ENCODE measurements around the gene SH3RF3. TPM values are rescaled to one million over a fixed set of nuclear protein-coding genes. Genes with fewer than 3 reads are reported as not detected.

Gene SH3RF3
- total RNA-seq, 1 donor from 2014 or later: 1.7 TPM

DNA sequence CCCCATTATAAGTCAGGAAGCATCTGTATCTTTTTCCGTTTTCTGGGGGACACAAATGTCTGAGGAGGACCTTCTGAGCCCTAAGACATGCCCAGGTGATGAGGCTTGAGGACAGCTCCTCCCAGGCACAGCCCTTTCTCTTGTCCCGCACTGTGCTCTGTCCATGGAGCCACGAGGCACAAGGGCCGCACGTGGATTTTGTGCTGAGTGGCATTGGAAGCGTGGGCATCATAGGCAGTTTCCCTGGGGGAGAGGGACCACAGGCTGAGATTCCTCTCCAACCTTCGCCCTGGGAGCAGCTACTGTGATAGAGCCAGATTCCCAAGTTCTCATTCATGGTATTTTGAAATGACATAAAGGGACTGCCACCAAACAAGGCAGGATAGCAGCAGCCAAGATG, 139.9 kb downstream of the SH3RF3 start:
- Mint-ChIP-seq H3K9me3 (ENCODE audit: unreplicated experiment) (peaks cover 6% of the 10 kb centered on the region), H3K27ac (ENCODE audit: unreplicated experiment) (no peak overlapping the region), H3K27me3 (ENCODE audit: unreplicated experiment) (peaks cover 2% of the 10 kb centered on the region), H3K36me3 (ENCODE audit: unreplicated experiment) (no peaks in the 10 kb centered on the region), H3K4me1 (ENCODE audit: low read depth, unreplicated experiment) (peaks cover 15% of the 10 kb centered on the region), H3K4me3 (ENCODE audit: unreplicated experiment) (no peak overlapping the region)
- DNase-seq: no peak
- TF ChIP-seq, protein P1, sequence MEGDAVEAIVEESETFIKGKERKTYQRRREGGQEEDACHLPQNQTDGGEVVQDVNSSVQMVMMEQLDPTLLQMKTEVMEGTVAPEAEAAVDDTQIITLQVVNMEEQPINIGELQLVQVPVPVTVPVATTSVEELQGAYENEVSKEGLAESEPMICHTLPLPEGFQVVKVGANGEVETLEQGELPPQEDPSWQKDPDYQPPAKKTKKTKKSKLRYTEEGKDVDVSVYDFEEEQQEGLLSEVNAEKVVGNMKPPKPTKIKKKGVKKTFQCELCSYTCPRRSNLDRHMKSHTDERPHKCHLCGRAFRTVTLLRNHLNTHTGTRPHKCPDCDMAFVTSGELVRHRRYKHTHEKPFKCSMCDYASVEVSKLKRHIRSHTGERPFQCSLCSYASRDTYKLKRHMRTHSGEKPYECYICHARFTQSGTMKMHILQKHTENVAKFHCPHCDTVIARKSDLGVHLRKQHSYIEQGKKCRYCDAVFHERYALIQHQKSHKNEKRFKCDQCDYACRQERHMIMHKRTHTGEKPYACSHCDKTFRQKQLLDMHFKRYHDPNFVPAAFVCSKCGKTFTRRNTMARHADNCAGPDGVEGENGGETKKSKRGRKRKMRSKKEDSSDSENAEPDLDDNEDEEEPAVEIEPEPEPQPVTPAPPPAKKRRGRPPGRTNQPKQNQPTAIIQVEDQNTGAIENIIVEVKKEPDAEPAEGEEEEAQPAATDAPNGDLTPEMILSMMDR (IDR thresholded peaks at IDR 0.05; ENCODE audit: partially characterized antibody, unreplicated experiment): no peak

DNA sequence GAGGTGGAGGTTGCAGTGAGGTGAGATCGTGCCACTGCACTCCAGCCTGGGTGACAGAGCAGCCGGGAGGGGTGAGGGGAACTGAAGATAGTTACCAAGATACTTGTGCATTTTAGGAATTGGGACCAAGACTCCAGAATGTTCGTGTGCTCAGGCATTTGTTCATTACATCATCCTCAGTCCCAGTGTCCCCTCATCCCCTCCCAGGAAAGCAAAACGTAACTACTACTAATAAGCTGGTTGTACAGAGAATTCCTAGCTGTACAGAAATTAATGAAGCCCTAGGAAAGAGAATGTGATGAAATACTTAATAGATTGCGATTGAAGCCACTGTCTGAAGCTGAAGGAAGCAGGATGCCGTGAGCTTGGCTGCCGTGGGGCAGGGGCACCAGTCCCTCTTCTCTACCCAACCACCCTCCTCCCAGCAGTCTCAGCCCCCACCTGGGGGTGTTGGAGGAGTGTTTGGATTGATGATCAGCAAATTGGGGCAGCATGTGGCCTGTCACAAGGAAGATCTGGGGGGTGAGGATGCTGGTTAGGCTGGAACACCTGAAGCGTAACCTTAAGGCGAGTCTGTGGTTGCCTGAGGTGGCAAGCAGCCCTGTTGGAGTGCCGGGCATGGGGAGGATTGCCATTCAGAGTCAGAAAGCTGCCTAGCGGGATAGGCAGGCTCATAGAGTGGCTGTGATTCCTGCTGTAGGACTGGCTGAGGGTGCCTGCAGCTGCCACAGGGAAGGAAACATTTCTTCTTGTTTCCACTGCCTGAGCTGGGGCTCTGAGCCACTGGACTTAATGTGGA, 140.9 kb downstream of the SH3RF3 start:
- peaks cover 6% of the 10 kb centered on the region for H3K9me3 Mint-ChIP-seq (ENCODE audit: unreplicated experiment)
- no peak overlapping the region for H3K4me3 Mint-ChIP-seq (ENCODE audit: unreplicated experiment)
- no peak overlapping the region for H3K27ac Mint-ChIP-seq (ENCODE audit: unreplicated experiment)
- DNase-seq: no peak
- peaks cover 2% of the 10 kb centered on the region for H3K27me3 Mint-ChIP-seq (ENCODE audit: unreplicated experiment)
- TF ChIP-seq, protein P1 (IDR thresholded peaks at IDR 0.05; ENCODE audit: partially characterized antibody, unreplicated experiment): no peak
- peaks cover 15% of the 10 kb centered on the region for H3K4me1 Mint-ChIP-seq (ENCODE audit: low read depth, unreplicated experiment)
- H3K36me3 Mint-ChIP-seq (ENCODE audit: unreplicated experiment): no peaks in the 10 kb centered on the region

DNA sequence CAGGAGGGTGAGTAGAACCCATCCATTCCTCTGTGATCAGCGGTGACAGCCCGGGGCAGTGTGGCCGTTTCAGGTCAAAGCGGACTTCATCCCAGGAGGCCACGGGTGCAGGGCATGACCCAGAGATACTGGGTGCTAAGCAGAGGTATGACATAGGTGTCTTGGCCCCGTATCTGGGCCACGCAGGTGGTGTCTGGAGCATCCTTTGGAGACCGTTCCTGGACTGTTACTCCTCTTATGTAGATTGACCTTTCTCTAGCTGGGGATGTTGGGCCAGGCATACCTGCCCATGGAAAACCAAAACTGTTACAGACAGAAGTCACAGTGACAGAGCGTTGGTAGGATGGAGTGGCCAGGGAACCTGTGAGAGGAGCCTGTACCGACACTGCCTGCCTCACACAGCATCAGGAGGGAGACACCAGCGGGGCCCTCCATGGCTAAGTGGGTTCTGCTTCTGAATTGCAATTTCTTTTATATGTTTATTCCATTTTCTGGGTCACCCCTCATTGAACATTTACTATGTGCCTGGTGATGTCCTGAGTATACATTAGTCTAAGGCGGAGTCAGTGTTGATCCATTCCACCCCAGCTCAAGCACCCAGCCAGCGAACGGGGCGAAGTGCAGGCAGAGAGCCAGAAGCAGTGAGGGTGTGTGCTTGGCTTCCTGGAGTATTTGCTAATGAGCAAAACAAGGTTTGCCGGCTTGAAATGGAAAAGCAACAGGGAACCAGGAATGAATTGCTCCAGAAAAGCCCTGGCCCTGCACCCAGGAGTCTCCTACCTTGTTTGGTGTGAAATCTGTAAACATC, 141.7 kb downstream of the SH3RF3 start:
- Mint-ChIP-seq H3K9me3 (ENCODE audit: unreplicated experiment) (peaks cover 9% of the 10 kb centered on the region), H3K4me1 (ENCODE audit: low read depth, unreplicated experiment) (peaks cover 18% of the 10 kb centered on the region), H3K36me3 (ENCODE audit: unreplicated experiment) (no peaks in the 10 kb centered on the region), H3K4me3 (ENCODE audit: unreplicated experiment) (no peak overlapping the region), H3K27me3 (ENCODE audit: unreplicated experiment) (peaks cover 2% of the 10 kb centered on the region), H3K27ac (ENCODE audit: unreplicated experiment) (no peak overlapping the region)
- no peak for DNase-seq
- TF ChIP-seq, protein P1 (IDR thresholded peaks at IDR 0.05; ENCODE audit: partially characterized antibody, unreplicated experiment): no peak

DNA sequence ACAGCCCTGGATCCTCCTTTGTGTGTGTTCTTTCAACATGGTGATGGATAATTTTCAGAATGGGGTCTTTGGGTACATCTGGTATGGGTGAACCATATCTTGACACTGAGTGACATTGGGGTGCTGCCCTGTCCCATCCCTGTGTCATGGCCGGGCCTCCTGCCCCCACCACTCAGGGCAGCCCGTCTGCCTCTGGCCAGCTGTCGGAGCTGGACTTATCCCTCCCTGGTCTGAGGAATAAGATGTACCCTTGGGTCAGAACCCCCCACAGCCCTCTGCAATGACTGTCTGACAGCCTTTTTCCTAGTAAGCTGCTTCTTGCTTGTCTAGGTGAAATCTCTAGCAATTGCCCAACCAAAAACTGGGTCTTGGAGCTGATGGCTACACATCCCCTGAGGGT, 142.9 kb downstream of the SH3RF3 start:
- Mint-ChIP-seq H3K27me3 (ENCODE audit: unreplicated experiment) (peaks cover 2% of the 10 kb centered on the region), H3K36me3 (ENCODE audit: unreplicated experiment) (no peaks in the 10 kb centered on the region), H3K27ac (ENCODE audit: unreplicated experiment) (no peak overlapping the region), H3K4me1 (ENCODE audit: low read depth, unreplicated experiment) (peaks cover 20% of the 10 kb centered on the region), H3K9me3 (ENCODE audit: unreplicated experiment) (peaks cover 6% of the 10 kb centered on the region), H3K4me3 (ENCODE audit: unreplicated experiment) (no peak overlapping the region)
- TF ChIP-seq, protein P1 (IDR thresholded peaks at IDR 0.05; ENCODE audit: partially characterized antibody, unreplicated experiment): no peak
- no peak for DNase-seq

DNA sequence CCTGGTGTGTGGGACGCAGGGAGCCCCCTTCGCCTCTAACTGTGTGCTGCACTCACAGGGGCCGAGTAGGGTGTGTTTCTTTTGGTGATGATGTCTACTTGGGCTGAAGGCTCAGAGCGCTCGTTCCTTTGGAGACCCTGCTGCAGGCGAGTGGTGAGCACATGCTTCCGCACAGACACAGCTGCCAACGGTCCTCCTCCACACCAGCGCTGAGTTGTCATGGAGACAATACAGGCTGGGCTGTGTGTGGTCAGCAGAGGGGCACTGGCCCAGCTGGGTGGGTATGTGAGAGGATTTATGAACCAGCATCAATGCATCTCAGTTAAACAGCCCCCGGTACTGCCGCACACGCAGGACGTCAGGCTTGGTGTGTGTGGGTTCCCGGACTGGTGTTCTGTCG, 143.5 kb downstream of the SH3RF3 start:
- TF ChIP-seq, protein P1 (IDR thresholded peaks at IDR 0.05; ENCODE audit: partially characterized antibody, unreplicated experiment): no peak

More for the DNA sequence above, 143.5 kb downstream of the SH3RF3 start:
- Mint-ChIP-seq H3K27me3 (ENCODE audit: unreplicated experiment) (peaks cover 2% of the 10 kb centered on the region), H3K4me3 (ENCODE audit: unreplicated experiment) (no peak overlapping the region), H3K4me1 (ENCODE audit: low read depth, unreplicated experiment) (peaks cover 17% of the 10 kb centered on the region), H3K9me3 (ENCODE audit: unreplicated experiment) (peaks cover 6% of the 10 kb centered on the region), H3K27ac (ENCODE audit: unreplicated experiment) (no peak overlapping the region), H3K36me3 (ENCODE audit: unreplicated experiment) (no peaks in the 10 kb centered on the region)
- DNase-seq: peak; percentile 40

Measured in glutamatergic neuron (in vitro differentiated cells).